GM10266 (cell line): Measurements from ENCODE around the gene GPR132.

Experiments
- DNase-seq: peaks from one replicate; pipeline ENCODE4 v3.0.0; 2012; ENCODE audit errors: extremely low spot score
- TF ChIP-seq, protein P1 (sequence below): IDR thresholded peaks from 2 replicates; pipeline ENCODE4 v1.5.1; 2012; ENCODE audit warnings: mild to moderate bottlenecking, low read depth; ENCODE audit not compliant: control insufficient read depth, insufficient read depth; ENCODE audit errors: missing control alignments

The GPR132 gene

GRCh38 chr14:105062048-105062433 is 3.2 kb downstream of the GPR132 start:
- TF ChIP-seq, protein P1, sequence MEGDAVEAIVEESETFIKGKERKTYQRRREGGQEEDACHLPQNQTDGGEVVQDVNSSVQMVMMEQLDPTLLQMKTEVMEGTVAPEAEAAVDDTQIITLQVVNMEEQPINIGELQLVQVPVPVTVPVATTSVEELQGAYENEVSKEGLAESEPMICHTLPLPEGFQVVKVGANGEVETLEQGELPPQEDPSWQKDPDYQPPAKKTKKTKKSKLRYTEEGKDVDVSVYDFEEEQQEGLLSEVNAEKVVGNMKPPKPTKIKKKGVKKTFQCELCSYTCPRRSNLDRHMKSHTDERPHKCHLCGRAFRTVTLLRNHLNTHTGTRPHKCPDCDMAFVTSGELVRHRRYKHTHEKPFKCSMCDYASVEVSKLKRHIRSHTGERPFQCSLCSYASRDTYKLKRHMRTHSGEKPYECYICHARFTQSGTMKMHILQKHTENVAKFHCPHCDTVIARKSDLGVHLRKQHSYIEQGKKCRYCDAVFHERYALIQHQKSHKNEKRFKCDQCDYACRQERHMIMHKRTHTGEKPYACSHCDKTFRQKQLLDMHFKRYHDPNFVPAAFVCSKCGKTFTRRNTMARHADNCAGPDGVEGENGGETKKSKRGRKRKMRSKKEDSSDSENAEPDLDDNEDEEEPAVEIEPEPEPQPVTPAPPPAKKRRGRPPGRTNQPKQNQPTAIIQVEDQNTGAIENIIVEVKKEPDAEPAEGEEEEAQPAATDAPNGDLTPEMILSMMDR: no peak
- DNase-seq: no peak

DNA sequence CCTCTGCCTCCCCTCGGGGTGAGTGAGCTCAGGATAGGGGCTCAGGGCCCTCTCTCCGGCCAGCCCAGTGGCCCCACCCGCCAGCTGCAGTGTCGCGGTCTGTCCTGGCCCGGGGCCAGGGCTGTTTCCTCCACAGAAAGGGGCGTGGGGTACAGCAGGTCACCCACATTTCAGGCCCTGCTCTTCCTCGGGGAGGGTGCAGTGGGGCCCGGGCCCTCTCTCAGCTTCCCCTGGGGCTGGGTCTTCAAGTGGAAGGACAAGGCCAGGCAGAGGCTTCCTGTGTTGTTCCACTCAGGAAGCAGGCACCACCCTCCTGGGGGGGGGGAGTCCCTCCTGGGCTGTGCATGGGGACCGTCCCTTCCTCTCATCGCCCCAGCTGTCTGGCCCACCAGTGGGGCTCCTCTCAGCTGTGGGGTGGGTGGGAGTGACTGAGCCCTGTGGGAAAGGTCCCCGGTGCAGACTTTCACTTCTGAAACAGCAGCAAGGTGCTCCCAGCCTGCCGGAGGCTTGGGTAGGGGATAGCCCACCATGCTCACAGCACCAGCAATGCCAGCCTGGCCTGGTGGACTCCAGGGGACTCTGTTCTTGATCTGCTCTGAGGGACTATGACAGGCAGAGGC is 3.7 kb downstream of the GPR132 start:
- DNase-seq: peak; percentile 74

GRCh38 chr14:105060751-105061427 is 4.3 kb downstream of the GPR132 start:
- TF ChIP-seq, protein P1: no peak
- no peak for DNase-seq

More for the DNA sequence above, 3.7 kb downstream of the GPR132 start:
- TF ChIP-seq, protein P1: no peak

- no peak for DNase-seq
Observed at GRCh38 chr14:105059925-105060565, 5.2 kb downstream of the GPR132 start.

GRCh38 chr14:105059035-105059924 is 6.0 kb downstream of the GPR132 start:
- TF ChIP-seq, protein P1: peak; percentile 32
- no peak for DNase-seq

More at GRCh38 chr14:105059925-105060565, 5.2 kb downstream of the GPR132 start:
- TF ChIP-seq, protein P1: no peak

DNA sequence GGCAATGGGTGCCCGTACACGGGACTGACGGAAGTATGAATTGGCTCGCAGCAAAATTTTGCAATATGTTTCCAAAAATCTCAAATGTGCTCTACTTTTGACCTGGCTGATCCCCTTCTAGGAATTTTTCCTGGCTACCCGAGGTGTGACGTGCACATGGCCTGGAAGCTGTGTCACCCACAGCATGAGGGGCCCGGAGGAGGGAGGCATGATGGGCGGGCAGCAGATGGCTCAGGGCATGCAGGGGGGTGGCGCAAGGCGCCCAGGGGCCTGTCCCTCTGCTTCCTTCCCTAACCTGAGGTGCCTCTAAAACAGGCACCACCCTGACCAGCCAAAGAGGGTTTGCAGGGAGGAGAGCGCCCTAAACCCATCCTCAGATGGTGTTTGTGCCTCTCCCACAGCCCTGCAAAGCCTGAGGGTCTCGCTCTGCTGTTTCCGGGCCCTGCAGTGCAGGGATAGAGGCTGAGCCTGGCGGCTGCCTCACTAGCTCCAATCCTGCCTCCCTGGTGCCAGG is 6.7 kb downstream of the GPR132 start:
- TF ChIP-seq, protein P1: no peak
- no peak for DNase-seq
